Metanephros (tissue), 1 donor: Measurements from ENCODE around the gene VAMP1. TPM values are rescaled to one million over a fixed set of nuclear protein-coding genes. Genes with fewer than 3 reads are reported as not detected.

ENCODE experiments used
- total RNA-seq: library from RNA; depleted of rRNA; stranded (reverse); fragments of >200 nt; gene quantifications from one replicate; pipeline ENCODE4 v1.2.3, GENCODE V29; 2014

Gene VAMP1, protein sequence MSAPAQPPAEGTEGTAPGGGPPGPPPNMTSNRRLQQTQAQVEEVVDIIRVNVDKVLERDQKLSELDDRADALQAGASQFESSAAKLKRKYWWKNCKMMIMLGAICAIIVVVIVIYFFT
- 14.0 TPM for total RNA-seq

DNA sequence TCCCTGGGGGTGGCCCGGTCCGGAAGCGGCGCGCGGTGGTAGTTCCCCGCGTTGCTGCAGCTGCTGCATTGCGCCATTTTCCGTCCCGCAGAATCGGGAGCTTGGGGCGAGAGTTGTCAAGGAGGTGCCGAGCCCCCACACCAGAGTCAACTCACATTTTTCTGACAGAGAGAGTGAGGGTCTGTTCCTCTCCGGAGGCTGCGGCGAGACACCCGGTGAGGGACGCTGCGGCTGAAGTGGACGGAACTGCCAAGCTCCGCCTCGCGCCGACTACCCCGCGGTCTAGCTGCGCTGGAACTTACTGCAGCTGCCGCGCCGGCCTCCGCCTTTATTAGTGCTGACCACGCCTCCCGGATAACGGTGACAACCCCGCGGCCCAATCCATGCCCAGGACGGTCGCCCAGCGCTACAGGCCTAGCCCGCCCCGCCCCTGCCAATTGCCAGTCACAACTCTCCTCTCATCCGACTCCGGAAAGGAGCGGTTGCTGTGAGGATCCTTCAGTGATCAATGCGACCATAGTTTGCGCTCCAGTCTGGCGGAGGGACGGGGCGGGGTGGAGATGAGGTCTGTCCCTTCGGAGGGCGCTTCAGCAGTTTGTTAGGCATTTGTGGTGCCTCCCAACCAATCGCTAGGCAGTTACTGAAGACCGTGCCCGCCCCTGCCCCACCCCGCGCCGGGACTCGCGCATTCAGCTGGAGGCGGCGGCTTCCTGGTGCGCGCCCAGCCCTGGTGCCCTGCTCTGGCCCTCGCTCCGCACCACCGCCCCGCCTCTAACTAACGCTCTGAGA lies at the start of gene VAMP1:
Gene VAMP1, minus strand, starts transcription at position 303 of the 789 bp plus-strand sequence. Its CDS starts 146 bp downstream, at position 157.

DNA sequence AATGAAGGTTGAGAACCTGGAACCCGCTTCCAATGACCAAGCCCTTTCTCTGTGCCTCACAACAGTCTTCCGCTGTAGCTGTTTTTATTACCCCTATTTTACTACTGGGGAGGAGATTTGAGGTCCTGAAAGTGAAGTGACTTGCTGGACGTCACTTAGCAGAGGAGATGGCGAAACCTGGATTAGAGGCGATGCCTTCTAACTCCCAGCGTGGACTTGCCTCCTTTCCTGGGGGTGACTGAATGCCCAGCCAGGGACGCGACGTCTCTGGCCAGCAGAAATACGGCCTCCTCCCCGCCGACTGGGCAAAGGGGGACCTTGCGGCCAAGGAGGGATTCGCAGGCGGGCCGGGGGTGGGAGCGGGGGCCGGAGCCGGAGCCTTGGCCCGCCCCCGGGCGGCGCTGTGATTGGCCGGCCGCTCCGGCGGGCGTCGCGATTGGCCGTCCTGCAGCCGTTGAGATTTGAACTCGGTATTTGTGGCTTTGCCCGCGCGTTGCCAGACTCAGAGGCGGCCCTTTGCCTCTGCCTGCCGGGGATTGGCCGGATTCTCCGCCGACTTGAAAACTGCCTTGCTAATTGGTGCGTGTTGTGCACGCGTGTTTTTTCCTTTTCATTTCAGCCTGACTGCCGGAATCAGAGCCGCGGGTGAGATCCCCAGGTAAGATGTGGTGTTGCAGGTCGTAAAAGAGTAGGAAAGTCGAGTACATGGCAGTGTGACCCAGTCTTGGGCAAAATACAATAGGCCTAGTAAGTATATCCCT lies 23.2 kb upstream of the VAMP1 start, which contains the start of gene NCAPD2:
Gene NCAPD2, plus strand, starts transcription at position 606 of the 761 bp plus-strand sequence. CDS start 997 bp downstream, outside the sequence.

DNA sequence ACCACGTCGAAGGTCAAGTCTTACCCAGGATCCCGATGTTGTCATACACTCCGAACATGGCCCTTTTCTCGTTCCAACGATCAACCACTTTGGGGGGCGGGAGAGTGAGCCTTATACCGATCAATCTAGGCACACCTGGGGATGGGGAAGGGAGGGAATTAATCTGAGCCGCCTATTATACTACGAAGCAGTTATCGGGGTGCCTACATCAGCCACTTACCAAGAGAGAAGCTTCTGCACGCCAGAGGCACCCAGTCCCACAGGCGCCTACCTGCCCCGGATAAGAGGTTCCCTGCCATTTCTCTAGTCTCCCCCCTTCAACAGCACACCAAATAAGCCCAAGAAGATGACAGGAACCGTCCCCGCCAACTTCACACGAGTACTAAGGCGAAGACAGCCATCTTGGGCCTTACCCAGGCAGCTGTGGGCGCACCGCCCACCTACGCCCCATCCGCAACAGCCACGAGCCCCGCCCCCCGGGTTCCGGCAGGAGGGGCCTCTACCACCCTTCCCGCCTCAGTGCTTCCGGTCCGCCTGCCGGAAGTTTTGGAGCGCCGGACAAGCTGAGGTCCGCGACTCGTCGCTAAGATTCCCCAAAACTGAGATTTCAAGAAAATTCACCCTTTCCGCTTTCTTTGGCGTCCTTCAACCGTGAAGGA lies 22.5 kb upstream of the VAMP1 start, which contains the start of gene MRPL51:
Gene MRPL51, minus strand, starts transcription at position 425 of the 659 bp plus-strand sequence. Its CDS starts 126 bp downstream, at position 299.

GRCh38 chr12:6451348-6452244 lies 18.9 kb downstream of the VAMP1 start, which contains the start of gene TAPBPL:
TSS of gene TAPBPL (plus strand) at chr12:6452042. CDS start at chr12:6452249, 207 bp downstream.

DNA sequence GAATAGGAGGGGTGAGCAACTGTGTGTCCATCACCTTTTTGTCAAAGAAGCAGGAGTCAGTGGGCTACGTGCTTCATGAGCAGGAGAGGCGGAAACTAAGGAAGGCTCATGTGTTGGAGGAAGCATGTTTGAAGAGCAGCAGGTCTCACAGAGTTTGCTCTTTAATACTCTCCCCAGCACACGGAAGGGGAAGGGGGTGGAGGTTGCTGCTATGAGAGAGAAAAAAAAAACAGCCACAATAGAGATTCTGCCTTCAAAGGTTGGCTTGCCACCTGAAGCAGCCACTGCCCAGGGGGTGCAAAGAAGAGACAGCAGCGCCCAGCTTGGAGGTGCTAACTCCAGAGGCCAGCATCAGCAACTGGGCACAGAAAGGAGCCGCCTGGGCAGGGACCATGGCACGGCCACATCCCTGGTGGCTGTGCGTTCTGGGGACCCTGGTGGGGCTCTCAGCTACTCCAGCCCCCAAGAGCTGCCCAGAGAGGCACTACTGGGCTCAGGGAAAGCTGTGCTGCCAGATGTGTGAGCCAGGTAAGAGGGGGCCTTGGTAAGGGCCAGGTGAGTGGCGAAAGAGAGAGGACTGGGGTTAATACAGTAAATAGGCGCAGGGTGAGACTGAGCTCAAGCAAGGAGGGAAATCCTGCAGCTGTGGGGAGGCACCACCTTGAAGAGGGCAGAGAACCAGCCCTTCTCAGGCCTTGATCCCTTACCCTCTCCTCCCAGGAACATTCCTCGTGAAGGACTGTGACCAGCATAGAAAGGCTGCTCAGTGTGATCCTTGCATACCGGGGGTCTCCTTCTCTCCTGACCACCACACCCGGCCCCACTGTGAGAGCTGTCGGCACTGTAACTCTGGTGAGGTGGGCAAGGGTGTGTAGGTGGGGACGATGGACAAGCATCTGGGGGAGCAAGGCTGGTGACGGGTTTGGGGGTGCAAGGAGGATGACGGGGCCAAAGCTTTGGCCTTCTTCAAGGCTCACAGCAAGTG lies 25.5 kb downstream of the VAMP1 start, which contains the start of gene CD27:
Gene CD27, plus strand, starts transcription at position 252 of the 985 bp plus-strand sequence. Its CDS starts 141 bp downstream, at position 393.

Other genes starting within 250 kb of the VAMP1 start
- gene PLEKHG6, start 160.0 kb downstream of the VAMP1 start, total RNA-seq, result 5.5 TPM
- gene TNFRSF1A, start 128.6 kb downstream of the VAMP1 start, total RNA-seq, result 59.8 TPM
- gene SCNN1A, start 95.1 kb downstream of the VAMP1 start, total RNA-seq, result 131 TPM
- gene LTBR, start 86.5 kb downstream of the VAMP1 start, total RNA-seq, result 47.1 TPM
- gene CD27, start 25.7 kb downstream of the VAMP1 start, total RNA-seq, result 0.12 TPM
- 19.5 TPM for gene TAPBPL, start 18.6 kb downstream of the VAMP1 start, total RNA-seq
- gene MRPL51, start 22.6 kb upstream of the VAMP1 start, total RNA-seq, result 37.1 TPM
- 47.8 TPM for gene NCAPD2, start 23.4 kb upstream of the VAMP1 start, total RNA-seq
- gene GAPDH, start 63.8 kb upstream of the VAMP1 start, total RNA-seq, result 2,417 TPM
- gene IFFO1, start 85.4 kb upstream of the VAMP1 start, total RNA-seq, result 15.3 TPM
- 14.4 TPM for gene NOP2, start 97.6 kb upstream of the VAMP1 start, total RNA-seq
- 230 TPM for gene CHD4, start 136.7 kb upstream of the VAMP1 start, total RNA-seq
- gene LPAR5, start 165.3 kb upstream of the VAMP1 start, total RNA-seq, result 2.2 TPM
- 2.3 TPM for gene ACRBP, start 176.8 kb upstream of the VAMP1 start, total RNA-seq
- 48.6 TPM for gene ING4, start 192.4 kb upstream of the VAMP1 start, total RNA-seq
- gene ZNF384, start 218.7 kb upstream of the VAMP1 start, total RNA-seq, result 31.5 TPM
- gene PIANP, start 230.1 kb upstream of the VAMP1 start, total RNA-seq, result 2.0 TPM